ENCODE measurements around the gene ERRFI1.

DNA sequence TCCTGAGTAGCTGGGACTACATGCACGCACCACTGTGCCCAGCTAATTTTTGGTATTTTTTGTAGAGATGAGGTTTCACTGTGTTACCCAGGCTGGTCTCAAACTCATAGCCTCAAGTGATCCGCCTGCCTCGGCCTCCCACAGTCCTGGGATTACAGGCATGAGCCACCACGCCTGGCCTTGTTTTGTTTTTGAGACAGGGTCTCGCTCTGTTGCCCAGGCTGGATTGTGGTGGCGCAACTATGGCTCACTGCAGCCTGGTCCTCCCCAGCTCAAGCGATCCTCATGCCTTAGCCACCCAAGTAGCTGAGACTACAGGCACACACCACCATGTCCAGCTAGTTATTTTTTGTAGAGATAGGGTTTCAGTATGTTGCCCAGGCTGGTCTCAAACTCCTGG lies 38.6 kb downstream of the ERRFI1 start:
- TF ChIP-seq, protein P1, sequence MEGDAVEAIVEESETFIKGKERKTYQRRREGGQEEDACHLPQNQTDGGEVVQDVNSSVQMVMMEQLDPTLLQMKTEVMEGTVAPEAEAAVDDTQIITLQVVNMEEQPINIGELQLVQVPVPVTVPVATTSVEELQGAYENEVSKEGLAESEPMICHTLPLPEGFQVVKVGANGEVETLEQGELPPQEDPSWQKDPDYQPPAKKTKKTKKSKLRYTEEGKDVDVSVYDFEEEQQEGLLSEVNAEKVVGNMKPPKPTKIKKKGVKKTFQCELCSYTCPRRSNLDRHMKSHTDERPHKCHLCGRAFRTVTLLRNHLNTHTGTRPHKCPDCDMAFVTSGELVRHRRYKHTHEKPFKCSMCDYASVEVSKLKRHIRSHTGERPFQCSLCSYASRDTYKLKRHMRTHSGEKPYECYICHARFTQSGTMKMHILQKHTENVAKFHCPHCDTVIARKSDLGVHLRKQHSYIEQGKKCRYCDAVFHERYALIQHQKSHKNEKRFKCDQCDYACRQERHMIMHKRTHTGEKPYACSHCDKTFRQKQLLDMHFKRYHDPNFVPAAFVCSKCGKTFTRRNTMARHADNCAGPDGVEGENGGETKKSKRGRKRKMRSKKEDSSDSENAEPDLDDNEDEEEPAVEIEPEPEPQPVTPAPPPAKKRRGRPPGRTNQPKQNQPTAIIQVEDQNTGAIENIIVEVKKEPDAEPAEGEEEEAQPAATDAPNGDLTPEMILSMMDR (conservative IDR thresholded peaks at IDR 0.05; ENCODE audit: low read length): no peak
- TF ChIP-seq EZH2phosphoT487 (IDR thresholded peaks at IDR 0.05; ENCODE audit: borderline replicate concordance, low read depth, low read length): no peak
